GM19463 (cell line): ENCODE measurements around the gene TRIM44.
A peak's percentile ranks its signal among the peaks of the same experiment; 100 is the strongest.

ENCODE experiments used
- ATAC-seq: cut with Tn5 transposase; IDR thresholded peaks from one replicate; pipeline ENCODE4 v1.9.1; 2021; ENCODE audit warnings: mild to moderate bottlenecking, moderate library complexity; ENCODE audit not compliant: unreplicated experiment

TRIM44 gene

GRCh38 chr11:35785287-35786167, 123.0 kb downstream of the TRIM44 start:
- ATAC-seq = peak; percentile 59

- no peak for ATAC-seq
Measured at GRCh38 chr11:35786188-35786587, 123.6 kb downstream of the TRIM44 start.

- ATAC-seq = no peak
Measured at GRCh38 chr11:35787013-35787504, 124.5 kb downstream of the TRIM44 start.

GRCh38 chr11:35787626-35788025, 125.1 kb downstream of the TRIM44 start:
- no peak for ATAC-seq

- ATAC-seq = no peak
Measured at GRCh38 chr11:35791088-35791958, 128.7 kb downstream of the TRIM44 start.

- no peak for ATAC-seq
Measured at GRCh38 chr11:35792148-35792845, 129.7 kb downstream of the TRIM44 start.

- ATAC-seq = peak; percentile 45
Measured at GRCh38 chr11:35792846-35793192, 130.2 kb downstream of the TRIM44 start.

GRCh38 chr11:35794333-35794732, 131.8 kb downstream of the TRIM44 start:
- no peak for ATAC-seq

GRCh38 chr11:35794850-35795249, 132.3 kb downstream of the TRIM44 start:
- ATAC-seq = no peak

GRCh38 chr11:35796562-35796961, 134.0 kb downstream of the TRIM44 start:
- ATAC-seq = no peak

- no peak for ATAC-seq
Measured at GRCh38 chr11:35798423-35798822, 135.8 kb downstream of the TRIM44 start.

GRCh38 chr11:35798983-35799382, 136.4 kb downstream of the TRIM44 start:
- ATAC-seq = no peak

GRCh38 chr11:35799655-35800054, 137.1 kb downstream of the TRIM44 start:
- no peak for ATAC-seq

GRCh38 chr11:35800970-35801953, 138.7 kb downstream of the TRIM44 start:
- peak; percentile 87 for ATAC-seq

GRCh38 chr11:35802221-35802620, 139.6 kb downstream of the TRIM44 start:
- no peak for ATAC-seq

GRCh38 chr11:35802672-35803071, 140.1 kb downstream of the TRIM44 start:
- ATAC-seq = no peak

GRCh38 chr11:35803115-35803514, 140.5 kb downstream of the TRIM44 start:
- no peak for ATAC-seq

GRCh38 chr11:35804451-35805040, 142.0 kb downstream of the TRIM44 start:
- no peak for ATAC-seq

- ATAC-seq = no peak
Measured at GRCh38 chr11:35809561-35809960, 147.0 kb downstream of the TRIM44 start.
